Measurements from ENCODE around the gene ZMIZ1. TPM values are rescaled to one million over a fixed set of nuclear protein-coding genes. Genes with fewer than 3 reads are reported as not detected.
"Not testable (repeated sequence)": the region's sequence is repeated elsewhere in the genome, so short reads cannot be mapped to it uniquely, and the experiment has no call there.

ZMIZ1 gene
- total RNA-seq, 2 donors from 2014 or later: 32.9 to 82.6 TPM

- H3K36me3 Mint-ChIP-seq (ENCODE audit: low read depth): no peaks in the 10 kb centered on the region
- H3K4me3 Mint-ChIP-seq: no peak overlapping the region
- peaks cover 23% of the 10 kb centered on the region for H3K4me1 Mint-ChIP-seq
- no peak for ATAC-seq (replicated peaks)
- peak overlapping the region; percentile 2 for H3K27ac Mint-ChIP-seq
- H3K9me3 Mint-ChIP-seq: no peaks in the 10 kb centered on the region
- no peaks in the 10 kb centered on the region for H3K27me3 Mint-ChIP-seq
Observed at GRCh38 chr10:79026341-79026761, 42.4 kb upstream of the ZMIZ1 start.

GRCh38 chr10:79026806-79027146 is 42.0 kb upstream of the ZMIZ1 start:
- Mint-ChIP-seq H3K4me1 (peaks cover 23% of the 10 kb centered on the region), H3K27ac (no peak overlapping the region), H3K27me3 (no peaks in the 10 kb centered on the region), H3K36me3 (ENCODE audit: low read depth) (no peaks in the 10 kb centered on the region), H3K9me3 (no peaks in the 10 kb centered on the region), H3K4me3 (no peak overlapping the region)
- no peak for ATAC-seq (replicated peaks)

- no peak overlapping the region for H3K27ac Mint-ChIP-seq
- no peaks in the 10 kb centered on the region for H3K36me3 Mint-ChIP-seq (ENCODE audit: low read depth)
- H3K27me3 Mint-ChIP-seq: no peaks in the 10 kb centered on the region
- no peaks in the 10 kb centered on the region for H3K9me3 Mint-ChIP-seq
- peaks cover 23% of the 10 kb centered on the region for H3K4me1 Mint-ChIP-seq
- peak; percentile 68 for ATAC-seq (replicated peaks)
- H3K4me3 Mint-ChIP-seq: no peak overlapping the region
Observed at GRCh38 chr10:79027147-79028055, 41.4 kb upstream of the ZMIZ1 start.

- no peak overlapping the region for H3K27ac Mint-ChIP-seq
- H3K4me3 Mint-ChIP-seq: no peak overlapping the region
- no peaks in the 10 kb centered on the region for H3K9me3 Mint-ChIP-seq
- no peaks in the 10 kb centered on the region for H3K36me3 Mint-ChIP-seq (ENCODE audit: low read depth)
- peaks cover 17% of the 10 kb centered on the region for H3K4me1 Mint-ChIP-seq
- no peak for ATAC-seq (replicated peaks)
- H3K27me3 Mint-ChIP-seq: no peaks in the 10 kb centered on the region
Observed at GRCh38 chr10:79028056-79028430, 40.7 kb upstream of the ZMIZ1 start.

- Mint-ChIP-seq H3K9me3 (no peaks in the 10 kb centered on the region), H3K4me3 (no peak overlapping the region), H3K36me3 (ENCODE audit: low read depth) (no peaks in the 10 kb centered on the region), H3K4me1 (peaks cover 16% of the 10 kb centered on the region), H3K27me3 (no peaks in the 10 kb centered on the region), H3K27ac (no peak overlapping the region)
- ATAC-seq (replicated peaks): no peak
Observed at GRCh38 chr10:79028451-79029010, 40.2 kb upstream of the ZMIZ1 start.

- Mint-ChIP-seq H3K36me3 (ENCODE audit: low read depth) (no peaks in the 10 kb centered on the region), H3K4me3 (no peak overlapping the region), H3K9me3 (no peaks in the 10 kb centered on the region), H3K27ac (peak overlapping the region; percentile 57), H3K27me3 (peaks cover 6% of the 10 kb centered on the region), H3K4me1 (peaks cover 23% of the 10 kb centered on the region)
- no peak for ATAC-seq (replicated peaks)
Observed at GRCh38 chr10:79029478-79030390, 39.0 kb upstream of the ZMIZ1 start.

- Mint-ChIP-seq H3K4me3 (no peak overlapping the region), H3K9me3 (no peaks in the 10 kb centered on the region), H3K27ac (peak overlapping the region; percentile 57), H3K36me3 (ENCODE audit: low read depth) (no peaks in the 10 kb centered on the region), H3K4me1 (peaks cover 29% of the 10 kb centered on the region), H3K27me3 (peaks cover 6% of the 10 kb centered on the region)
- ATAC-seq (replicated peaks): no peak
Observed at GRCh38 chr10:79030705-79031104, 38.1 kb upstream of the ZMIZ1 start.

GRCh38 chr10:79031723-79032122 is 37.0 kb upstream of the ZMIZ1 start:
- Mint-ChIP-seq H3K27ac (no peak overlapping the region), H3K4me1 (peaks cover 24% of the 10 kb centered on the region), H3K4me3 (no peak overlapping the region), H3K36me3 (ENCODE audit: low read depth) (no peaks in the 10 kb centered on the region), H3K9me3 (no peaks in the 10 kb centered on the region), H3K27me3 (peaks cover 6% of the 10 kb centered on the region)
- no peak for ATAC-seq (replicated peaks)

- no peak overlapping the region for H3K4me3 Mint-ChIP-seq
Observed at GRCh38 chr10:79034271-79034876, 34.4 kb upstream of the ZMIZ1 start.

GRCh38 chr10:79036416-79036815 is 32.4 kb upstream of the ZMIZ1 start:
- not testable (repeated sequence) for H3K27me3 Mint-ChIP-seq; ATAC-seq (replicated peaks); H3K4me3 Mint-ChIP-seq; H3K27ac Mint-ChIP-seq; H3K36me3 Mint-ChIP-seq (ENCODE audit: low read depth); H3K9me3 Mint-ChIP-seq
- H3K4me1 Mint-ChIP-seq: peaks cover 21% of the 10 kb centered on the region

More at GRCh38 chr10:79034271-79034876, 34.4 kb upstream of the ZMIZ1 start:
- ATAC-seq (replicated peaks): no peak
- Mint-ChIP-seq H3K4me1 (peaks cover 15% of the 10 kb centered on the region), H3K36me3 (ENCODE audit: low read depth) (no peaks in the 10 kb centered on the region), H3K9me3 (no peaks in the 10 kb centered on the region), H3K27ac (no peak overlapping the region), H3K27me3 (peaks cover 6% of the 10 kb centered on the region)

- H3K4me3 Mint-ChIP-seq: no peak overlapping the region
- peaks cover 36% of the 10 kb centered on the region for H3K4me1 Mint-ChIP-seq
- ATAC-seq (replicated peaks): no peak
- H3K36me3 Mint-ChIP-seq (ENCODE audit: low read depth): no peaks in the 10 kb centered on the region
- H3K9me3 Mint-ChIP-seq: no peaks in the 10 kb centered on the region
- peaks cover 6% of the 10 kb centered on the region for H3K27me3 Mint-ChIP-seq
- no peak overlapping the region for H3K27ac Mint-ChIP-seq
Observed at GRCh38 chr10:79038104-79038840, 30.5 kb upstream of the ZMIZ1 start.

- Mint-ChIP-seq H3K4me1 (peaks cover 36% of the 10 kb centered on the region), H3K4me3 (no peak overlapping the region), H3K27me3 (peaks cover 6% of the 10 kb centered on the region), H3K27ac (no peak overlapping the region), H3K36me3 (ENCODE audit: low read depth) (no peaks in the 10 kb centered on the region), H3K9me3 (no peaks in the 10 kb centered on the region)
- no peak for ATAC-seq (replicated peaks)
Observed at GRCh38 chr10:79038841-79039201, 29.9 kb upstream of the ZMIZ1 start.

GRCh38 chr10:79042639-79043411 is 25.9 kb upstream of the ZMIZ1 start:
- Mint-ChIP-seq H3K27ac (peak overlapping the region; percentile 42), H3K4me1 (peaks cover 30% of the 10 kb centered on the region), H3K9me3 (no peaks in the 10 kb centered on the region), H3K4me3 (no peak overlapping the region), H3K36me3 (ENCODE audit: low read depth) (no peaks in the 10 kb centered on the region), H3K27me3 (no peaks in the 10 kb centered on the region)
- ATAC-seq (replicated peaks): no peak
